Measurements from ENCODE around the gene RPGRIP1L. TPM values are rescaled to one million over a fixed set of nuclear protein-coding genes. Genes with fewer than 3 reads are reported as not detected.

RPGRIP1L gene
- total RNA-seq, 1 experiment from 2014 or later = 10.3 TPM

- H3K27ac ChIP-seq (ENCODE audit: low read depth, low read length) = no peak overlapping the region
- no peaks in the 10 kb centered on the region for H3K36me3 ChIP-seq (ENCODE audit: control insufficient read depth in 1 of 2, insufficient read depth in 2 of 2, low read length in 2 of 2)
- H4K20me1 ChIP-seq (ENCODE audit: insufficient read depth) = no peaks in the 10 kb centered on the region
- CTCF ChIA-PET = no interaction called here
- H3K9me3 ChIP-seq (ENCODE audit: control insufficient read depth in 1 of 2, insufficient read depth in 1 of 2, low read depth in 1 of 2, low read length in 2 of 2) = no peaks in the 10 kb centered on the region
- H3K27me3 ChIP-seq (ENCODE audit: insufficient read depth, low read length) = no peaks in the 10 kb centered on the region
- BruUV-seq (replicated peaks) = no TSS peak
- no peak overlapping the region for H3K4me2 ChIP-seq (ENCODE audit: low read length)
- no peak overlapping the region for H3K9ac ChIP-seq (ENCODE audit: low read length)
- intact Hi-C loops (cut with micrococcal nuclease) = no loop called here
- H2AFZ ChIP-seq (ENCODE audit: low read depth, low read length, poor library complexity, severe bottlenecking) = no peak overlapping the region
- ATAC-seq (no peak), DNase-seq (ENCODE audit: low read depth, low spot score) (no peak)
- no peaks in the 10 kb centered on the region for H3K9me2 ChIP-seq (ENCODE audit: insufficient read depth)
- TF ChIP-seq YY1 (IDR thresholded peaks at IDR 0.05; ENCODE audit: extremely low read depth, insufficient replicate concordance, low read depth, low read length) (no peak), SIN3A (IDR thresholded peaks at IDR 0.05; ENCODE audit: low read depth) (no peak), JUND (IDR thresholded peaks at IDR 0.05) (no peak), CEBPB (IDR thresholded peaks at IDR 0.05; ENCODE audit: low read depth) (no peak), REST (IDR thresholded peaks at IDR 0.05; ENCODE audit: low read depth) (no peak), EZH2 (IDR thresholded peaks at IDR 0.05) (no peak), EZH2phosphoT487 (IDR thresholded peaks at IDR 0.05; ENCODE audit: borderline replicate concordance) (no peak), POLR2A (IDR thresholded peaks at IDR 0.05; ENCODE audit: borderline replicate concordance, extremely low read depth, insufficient read depth, insufficient read length) (no peak), POLR2AphosphoS5 (IDR thresholded peaks at IDR 0.05; ENCODE audit: low read depth, low read length) (no peak), ATF3 (IDR thresholded peaks at IDR 0.05) (no peak), SP1 (IDR thresholded peaks at IDR 0.05; ENCODE audit: low read depth) (no peak), CBX3 (IDR thresholded peaks at IDR 0.05; ENCODE audit: low read depth) (no peak), FOSL1 (IDR thresholded peaks at IDR 0.05; ENCODE audit: low read depth) (no peak)
- POLR2A ChIA-PET = no interaction called here
- H3K79me2 ChIP-seq (ENCODE audit: insufficient read depth, low read length) = no peaks in the 10 kb centered on the region
- no peak overlapping the region for H3K4me3 ChIP-seq (replicated peaks in 1 of 2; ENCODE audit: low read depth in 1 of 2, low read length in 2 of 2)
- H3K4me1 ChIP-seq (ENCODE audit: control insufficient read depth in 1 of 2, insufficient read depth in 2 of 2, low read length in 2 of 2) = no peaks in the 10 kb centered on the region
- RAD21 ChIA-PET (ENCODE audit: low non-redundant PET in 1 of 2, low total read pairs in 2 of 2, uncharacterized antibody in 2 of 2, unreplicated experiment in 2 of 2) = no interaction called here
Observed at GRCh38 chr16:53588081-53588648, 115.5 kb downstream of the RPGRIP1L start.

Measured in HCT116 (cell line).